Measurements from ENCODE around the gene PEX14.

- TF ChIP-seq CTCF (IDR thresholded peaks at IDR 0.05; ENCODE audit: low read length) (no peak), EZH2 (IDR thresholded peaks at IDR 0.05; ENCODE audit: borderline replicate concordance, low read length) (no peak)
Observed at GRCh38 chr1:10629091-10629815, 154.5 kb downstream of the PEX14 start.
